Gastrocnemius medialis (tissue), 4 donors: Measurements from ENCODE around the gene PPP2R2C.

Source experiments
- CTCF ChIP-seq, 5 experiments: fragments of 450-650 bp in 3 of 5; fragments of 200-600 bp in 2 of 5; sonication (generic) in 2 of 5; IDR thresholded peaks in 4 of 5; conservative IDR thresholded peaks in 1 of 5; 1 replicate in 4 of 5; 2 replicates in 1 of 5; pipeline ENCODE4 v1.5.1; 2016 to 2019; ENCODE audit warnings: antibody characterized with exemption in 5 of 5, mild to moderate bottlenecking in 3 of 5, moderate library complexity in 3 of 5
- POLR2A ChIP-seq, 2 donors: fragments of 450-650 bp; IDR thresholded peaks; one replicate each; pipeline ENCODE4 v1.6.1; 2017; ENCODE audit warnings: antibody characterized with exemption in 2 of 2, mild to moderate bottlenecking in 2 of 2, moderate library complexity in 2 of 2

- TF ChIP-seq POLR2A (IDR thresholded peaks at IDR 0.05) (no peak), CTCF (IDR thresholded peaks at IDR 0.05 in 4 of 5, conservative IDR thresholded peaks at IDR 0.05 in 1 of 5) (no peak)
These were observed 1.7 kb downstream of the PPP2R2C start for GRCh38 chr4:6470502-6471306.
